GM18868 (cell line): ENCODE data around the gene MOGAT1.
"Not testable (repeated sequence)": the region's sequence is repeated elsewhere in the genome, so short reads cannot be mapped to it uniquely, and the experiment has no call there.

Source experiments
- ATAC-seq: cut with Tn5 transposase; IDR thresholded peaks from one replicate; pipeline ENCODE4 v1.9.1; 2021; ENCODE audit warnings: mild to moderate bottlenecking, moderate library complexity; ENCODE audit not compliant: unreplicated experiment

MOGAT1 gene

GRCh38 chr2:222736924-222737323 is 65.5 kb downstream of the MOGAT1 start:
- no peak for ATAC-seq

- ATAC-seq: no peak
Observed at GRCh38 chr2:222738312-222738711, 66.9 kb downstream of the MOGAT1 start.

- no peak for ATAC-seq
Observed at GRCh38 chr2:222738809-222739208, 67.4 kb downstream of the MOGAT1 start.

- no peak for ATAC-seq
Observed at GRCh38 chr2:222739939-222740338, 68.5 kb downstream of the MOGAT1 start.

DNA sequence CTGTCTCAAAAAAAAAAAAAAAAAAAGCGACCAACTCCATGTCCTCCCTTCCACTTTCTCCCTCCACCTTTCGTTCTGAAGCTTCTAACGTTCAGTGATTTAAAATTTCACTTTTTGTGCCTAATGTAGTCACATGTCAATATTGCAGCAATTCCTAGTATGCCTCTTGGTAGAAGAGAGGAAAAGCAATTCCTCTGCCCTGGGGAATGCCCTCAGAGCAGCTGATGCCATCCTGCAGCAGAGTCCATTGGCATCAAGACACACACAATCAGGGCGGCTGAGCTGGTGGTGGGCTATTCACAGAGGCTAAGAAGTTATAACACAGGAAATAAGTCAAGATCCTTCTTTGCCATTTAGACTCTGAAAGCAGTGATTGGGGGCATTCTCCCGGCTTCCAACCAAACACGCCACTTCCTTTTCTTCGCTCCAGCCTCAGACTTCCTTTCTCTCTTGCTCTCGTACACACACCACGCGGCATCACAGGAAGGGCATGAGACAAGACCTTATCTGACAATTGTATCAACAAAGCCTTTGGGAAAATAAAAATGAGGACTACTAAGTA is 71.9 kb downstream of the MOGAT1 start:
- ATAC-seq: no peak

GRCh38 chr2:222745836-222746559 is 74.5 kb downstream of the MOGAT1 start:
- no peak for ATAC-seq

- ATAC-seq: peak; percentile 81
Observed at GRCh38 chr2:222747526-222748160, 76.2 kb downstream of the MOGAT1 start.

DNA sequence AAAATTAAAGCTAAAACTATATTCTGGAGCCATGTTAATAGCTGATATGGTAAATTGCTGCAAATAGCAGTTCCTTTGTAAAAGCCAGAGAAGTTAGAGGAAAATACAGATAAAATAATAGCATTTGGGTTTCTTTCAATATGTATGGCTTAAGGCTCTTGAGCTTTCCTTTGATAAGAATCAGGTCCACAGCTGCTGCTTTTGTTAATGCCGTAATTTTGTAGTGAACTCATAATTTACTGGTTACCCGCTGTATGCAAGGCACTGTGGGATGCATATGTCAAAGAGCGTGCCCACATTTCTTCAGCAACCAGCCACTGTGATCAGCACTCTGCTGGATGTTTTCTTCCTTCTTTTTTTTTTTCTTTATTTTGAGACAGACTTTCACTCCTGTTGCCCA is 79.1 kb downstream of the MOGAT1 start:
- ATAC-seq: no peak

DNA sequence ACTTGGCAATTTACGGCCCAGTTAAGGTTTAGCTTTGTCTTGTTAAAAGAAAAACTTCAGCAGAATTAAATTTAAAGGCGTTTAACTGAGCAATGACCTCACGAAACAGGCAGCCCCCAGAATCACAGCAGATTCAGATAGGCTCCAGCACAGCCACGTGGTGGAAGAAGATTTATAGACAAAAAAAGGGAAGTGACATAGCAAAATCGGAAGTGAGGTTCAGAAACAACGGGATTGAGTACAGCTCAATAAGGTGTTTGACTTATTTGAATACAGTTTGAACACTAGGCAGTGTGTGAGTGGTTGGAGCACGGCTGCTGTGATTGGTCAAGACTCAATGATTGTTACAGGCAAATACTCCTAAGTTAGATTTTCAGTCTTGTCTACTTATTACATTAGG is 79.8 kb downstream of the MOGAT1 start:
- no peak for ATAC-seq

GRCh38 chr2:222751821-222752719 is 80.6 kb downstream of the MOGAT1 start:
- ATAC-seq: no peak

DNA sequence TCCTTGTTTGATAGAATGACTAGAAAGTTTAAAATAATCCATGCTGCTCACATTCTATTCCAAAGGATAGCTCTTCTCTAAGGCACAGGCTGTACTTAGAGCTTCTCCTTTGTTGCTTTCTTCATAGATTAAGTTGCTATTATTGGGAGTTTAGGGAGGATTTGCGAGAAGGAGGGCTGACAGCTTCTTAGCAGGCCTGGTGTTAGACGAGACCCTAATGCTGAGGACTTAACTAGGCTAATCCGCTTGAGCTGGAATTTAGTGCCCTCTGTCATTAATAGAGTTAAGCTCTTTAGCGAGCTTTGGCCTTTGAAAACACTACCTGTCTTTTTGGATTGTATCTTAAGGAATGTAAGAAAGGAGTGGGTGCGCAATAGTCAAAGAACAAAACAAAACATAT is 81.3 kb downstream of the MOGAT1 start:
- no peak for ATAC-seq

DNA sequence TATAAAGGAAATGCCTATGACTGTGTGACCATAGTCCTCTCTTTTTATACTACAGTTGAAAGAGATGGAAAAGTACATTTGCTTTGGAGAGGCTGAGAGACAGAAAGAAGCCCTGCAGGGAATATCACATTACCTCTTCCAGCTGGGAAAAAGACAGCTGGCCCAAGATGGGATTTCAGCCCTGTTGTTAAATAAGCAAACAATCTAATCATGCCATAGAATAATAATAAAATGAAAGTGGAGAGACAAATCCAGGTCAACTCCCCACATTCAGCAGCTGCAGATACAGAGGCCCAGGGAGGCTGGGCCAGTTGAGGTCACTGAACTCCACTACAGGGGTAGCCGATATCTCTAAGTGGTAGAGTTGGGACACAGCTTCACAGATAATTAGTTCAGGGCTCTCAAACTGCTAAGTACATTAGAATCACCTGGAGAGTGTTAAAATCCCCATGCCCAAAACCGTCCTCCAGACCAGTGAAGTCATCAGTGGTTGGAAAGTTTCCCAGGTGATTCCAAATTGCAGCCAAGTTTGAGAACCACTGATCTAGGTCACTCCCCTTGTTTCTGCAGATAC is 81.9 kb downstream of the MOGAT1 start:
- no peak for ATAC-seq

DNA sequence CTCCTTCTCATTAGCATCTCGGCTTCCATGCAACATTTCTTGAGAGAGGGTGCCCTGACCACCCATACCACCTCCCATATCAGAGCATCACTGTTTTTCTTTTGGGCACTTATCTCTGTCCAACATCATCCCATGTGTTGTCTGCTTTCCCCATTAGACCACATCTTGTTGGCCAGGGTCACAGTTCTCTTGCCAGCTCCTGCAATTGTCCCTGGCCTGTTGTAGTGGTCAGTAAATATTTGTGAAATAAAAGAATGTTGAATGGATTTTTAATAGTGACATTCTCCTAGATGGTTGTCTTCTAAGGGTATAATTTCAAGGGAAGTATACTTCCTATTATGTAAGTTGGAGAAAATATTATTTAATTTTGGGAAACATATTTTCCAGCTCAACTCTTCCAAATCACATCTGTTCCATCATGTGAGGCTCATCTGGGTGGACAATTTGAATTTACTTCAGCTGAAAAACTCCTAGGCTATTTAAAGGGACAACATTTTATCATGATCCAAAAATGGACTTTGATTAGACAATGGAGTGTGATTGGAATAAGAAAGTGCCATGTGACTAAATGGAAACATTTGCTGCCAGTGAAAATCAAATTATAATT is 83.0 kb downstream of the MOGAT1 start:
- ATAC-seq: no peak

GRCh38 chr2:222755593-222755992 is 84.1 kb downstream of the MOGAT1 start:
- ATAC-seq: not testable (repeated sequence)

GRCh38 chr2:222756362-222756831 is 84.9 kb downstream of the MOGAT1 start:
- no peak for ATAC-seq

- no peak for ATAC-seq
Observed at GRCh38 chr2:222756951-222757650, 85.6 kb downstream of the MOGAT1 start.
